ENCODE measurements around the gene SLC27A5.
A peak's percentile ranks its signal among the peaks of the same experiment; 100 is the strongest.
"Not testable (repeated sequence)": the region's sequence is repeated elsewhere in the genome, so short reads cannot be mapped to it uniquely, and the experiment has no call there.

The SLC27A5 gene

DNA sequence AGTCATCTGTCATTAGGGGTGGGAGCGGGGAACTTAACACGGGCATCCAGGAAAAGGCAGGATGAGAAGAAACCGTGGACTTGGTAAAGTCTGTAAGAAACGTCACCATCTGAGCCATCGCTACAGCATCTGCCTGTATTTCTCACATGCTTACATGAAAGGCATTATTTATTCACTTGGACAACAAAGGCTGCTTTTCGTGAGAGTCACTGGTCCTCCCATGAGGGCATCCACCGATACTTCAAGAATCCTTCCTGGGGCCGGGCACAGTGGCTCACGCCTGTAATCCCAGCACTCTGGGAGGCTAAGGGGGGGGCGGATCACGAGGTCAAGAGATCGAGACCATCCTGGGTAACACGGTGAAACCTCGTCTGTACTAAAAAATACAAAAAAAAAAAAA is 19.5 kb downstream of the SLC27A5 start:
- DNase-seq: no peak

DNA sequence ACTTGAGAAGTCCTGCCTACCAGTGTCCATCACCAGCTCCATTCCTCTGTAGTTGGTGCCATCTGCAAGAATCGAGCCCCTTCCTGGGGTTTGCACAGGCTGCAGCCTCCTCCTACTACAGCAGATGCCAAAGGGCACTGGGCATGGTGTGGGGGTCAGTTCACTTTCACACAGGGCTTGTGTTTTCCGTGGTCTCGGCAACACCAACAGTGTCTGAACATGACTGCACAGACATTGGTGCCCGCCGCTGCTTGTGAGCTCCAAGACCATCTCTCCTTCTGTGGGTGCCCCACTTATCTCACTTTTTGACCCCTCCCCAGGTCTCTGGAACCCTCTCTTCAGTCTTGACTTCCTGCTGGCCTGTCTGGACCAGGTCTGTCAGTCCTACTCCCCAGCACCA is 20.4 kb downstream of the SLC27A5 start:
- no peak for DNase-seq

DNA sequence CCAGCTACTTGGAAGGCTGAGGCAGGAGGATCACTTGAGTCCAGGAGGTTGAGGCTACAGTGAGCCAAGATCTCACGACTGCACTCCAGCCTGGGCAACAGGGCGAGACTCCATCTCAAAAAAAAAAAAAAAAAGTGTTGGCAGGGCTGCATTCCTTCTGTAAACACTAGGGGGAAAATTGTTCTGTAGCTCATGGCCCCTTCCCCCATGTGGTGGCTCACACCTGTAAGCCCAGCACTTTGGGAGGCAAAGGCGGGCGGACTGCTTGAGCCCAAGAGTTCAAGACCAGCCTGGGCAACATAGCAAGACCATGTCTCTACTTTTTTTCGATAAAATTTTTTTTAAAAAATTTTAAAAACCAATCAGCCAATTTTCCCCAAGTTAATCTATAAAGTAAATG is 27.4 kb downstream of the SLC27A5 start:
- DNase-seq: not testable (repeated sequence)

DNA sequence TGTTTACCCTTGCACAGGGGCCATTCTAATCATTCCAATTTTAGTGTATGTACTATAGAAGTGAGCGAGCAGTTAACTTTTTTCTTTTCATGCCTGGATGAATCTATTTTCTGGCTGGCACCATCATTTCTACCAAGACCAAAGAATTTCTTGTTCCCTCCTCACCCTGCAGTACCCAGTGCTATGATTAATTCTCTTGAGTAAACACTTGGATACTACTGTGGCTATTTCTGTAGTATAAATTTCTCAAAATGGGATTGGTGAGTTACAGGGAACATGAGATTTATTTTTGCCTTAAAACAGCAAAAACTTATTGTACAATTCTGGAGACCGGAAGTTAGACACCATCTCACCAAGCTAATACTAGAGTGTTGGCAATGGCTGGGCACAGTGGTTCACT is 28.0 kb downstream of the SLC27A5 start:
- DNase-seq: no peak

DNA sequence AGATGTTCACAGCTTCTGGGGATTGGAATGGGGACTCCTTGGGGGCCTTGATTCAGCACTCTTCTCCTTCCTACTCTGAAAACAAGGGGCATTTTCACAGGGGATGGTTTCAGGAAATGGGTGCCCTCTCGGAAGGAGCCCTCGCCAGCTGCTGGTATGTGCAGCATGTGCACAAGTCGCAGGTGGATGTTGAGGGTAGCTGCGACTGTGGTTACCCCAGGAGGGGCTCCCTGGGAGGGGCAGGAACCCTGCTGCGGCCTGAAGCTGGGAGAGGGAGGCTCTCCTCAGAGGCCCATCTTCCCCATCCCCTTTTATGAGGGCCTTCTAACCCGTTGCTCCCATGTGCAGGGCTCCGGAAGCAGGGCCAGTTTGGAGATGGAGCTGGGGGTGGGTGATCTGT is 29.4 kb downstream of the SLC27A5 start:
- DNase-seq: no peak

DNA sequence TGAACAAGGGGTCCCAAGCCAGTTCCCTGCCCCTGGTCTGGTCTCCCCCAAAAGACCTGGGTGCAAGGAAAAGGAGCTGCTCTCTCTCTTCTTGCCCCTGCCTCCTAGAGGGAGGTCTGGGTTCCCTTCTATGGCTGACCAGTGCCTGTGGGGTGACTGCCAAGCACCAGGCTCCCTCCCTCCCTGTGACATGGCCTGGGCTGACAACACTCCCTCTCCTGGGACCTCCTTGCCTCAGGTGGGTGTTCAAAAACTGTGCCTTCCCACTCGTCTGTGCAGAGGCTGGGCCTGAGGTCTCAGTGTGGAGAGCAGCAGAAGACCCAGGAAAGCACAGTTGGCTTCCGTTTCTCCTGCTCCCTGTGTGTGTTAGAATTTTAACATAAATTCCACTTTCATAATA is 31.0 kb downstream of the SLC27A5 start:
- no peak for DNase-seq

DNA sequence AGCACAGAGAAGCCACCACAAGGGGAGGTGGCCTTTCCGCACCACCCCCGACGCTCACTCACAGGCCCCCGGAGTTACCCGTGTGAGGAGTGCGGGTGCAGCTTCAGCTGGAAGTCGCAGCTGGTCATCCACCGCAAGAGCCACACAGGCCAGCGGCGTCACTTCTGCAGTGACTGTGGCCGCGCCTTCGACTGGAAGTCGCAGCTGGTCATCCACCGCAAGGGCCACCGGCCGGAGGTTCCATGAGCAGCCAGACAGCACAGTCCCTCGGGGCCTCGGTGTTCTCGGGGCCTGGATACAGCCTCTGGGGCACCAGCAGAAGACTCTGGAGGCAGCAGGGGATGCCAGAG is 31.3 kb downstream of the SLC27A5 start:
- DNase-seq: no peak

DNA sequence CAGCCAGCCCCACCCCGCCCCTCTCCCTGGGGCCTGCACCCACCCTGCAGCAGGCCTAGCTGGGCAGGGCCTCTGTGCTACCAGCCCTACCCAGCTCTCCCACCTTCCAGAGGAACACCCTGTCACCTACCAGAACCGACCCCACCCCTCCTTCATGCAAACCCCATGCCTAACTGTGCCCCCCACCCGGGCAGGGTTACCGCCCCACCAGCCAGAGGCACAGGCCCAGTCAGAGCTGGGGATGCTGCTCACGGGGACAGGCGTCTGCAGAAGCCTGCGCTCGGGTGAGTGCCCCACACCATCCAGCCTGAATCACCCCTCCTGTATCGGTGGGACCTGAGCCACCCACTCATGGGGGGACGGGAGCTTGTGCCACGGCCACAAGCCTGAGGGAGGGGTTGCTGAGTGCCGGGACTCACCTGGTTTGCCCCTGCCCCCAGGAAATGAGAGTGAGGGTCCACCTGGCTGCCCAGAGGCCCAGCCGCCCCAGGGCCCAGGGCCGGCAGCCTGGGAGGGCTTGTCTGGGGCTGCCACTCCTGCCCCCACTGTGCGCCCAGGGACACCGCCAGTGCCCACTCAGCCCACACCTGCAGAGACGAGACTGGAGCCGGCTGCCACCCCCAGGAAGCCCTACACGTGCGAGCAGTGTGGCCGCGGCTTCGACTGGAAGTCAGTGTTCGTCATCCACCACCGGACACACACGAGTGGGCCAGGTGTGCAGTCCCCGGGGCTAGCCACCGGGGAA is 31.9 kb downstream of the SLC27A5 start:
- no peak for DNase-seq

DNA sequence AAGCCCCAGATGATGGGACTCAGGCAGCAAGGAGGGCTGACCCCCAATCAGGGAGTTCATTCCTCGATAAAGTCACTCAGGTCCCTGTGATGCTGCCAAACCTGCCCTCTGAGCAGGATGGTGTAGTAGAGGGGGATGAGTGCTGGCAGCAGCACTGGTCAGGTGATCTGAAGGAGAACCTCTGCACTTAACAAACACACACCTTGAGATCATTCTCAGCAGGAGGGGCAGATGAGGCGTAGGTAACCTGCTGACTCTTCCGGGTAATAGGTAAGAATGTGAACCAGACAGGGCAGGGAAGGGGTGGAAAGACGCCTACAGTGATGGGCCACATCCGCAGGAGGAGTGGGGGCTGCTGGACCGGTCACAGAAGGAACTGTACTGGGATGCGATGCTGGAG is 32.5 kb downstream of the SLC27A5 start:
- DNase-seq: no peak

DNA sequence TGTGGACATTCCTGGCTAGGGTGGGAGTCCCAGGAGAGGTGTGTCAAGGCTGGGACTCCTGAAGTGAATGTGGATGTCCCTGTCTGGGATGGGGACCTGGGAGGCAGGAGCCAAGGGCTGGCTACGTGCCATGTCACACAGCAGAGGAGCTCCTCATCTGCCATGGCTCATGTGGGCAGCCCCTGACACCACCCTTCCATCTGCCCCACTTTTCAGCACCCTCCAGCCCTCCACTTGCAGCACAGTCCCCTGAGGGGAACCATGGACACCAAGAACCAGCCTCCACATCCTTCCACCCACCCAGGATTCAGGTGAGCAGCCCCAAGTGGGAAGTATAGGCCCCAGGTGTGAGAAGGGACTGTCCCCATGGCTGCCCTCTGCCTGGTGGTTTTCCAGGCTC is 33.9 kb downstream of the SLC27A5 start:
- DNase-seq: no peak

DNA sequence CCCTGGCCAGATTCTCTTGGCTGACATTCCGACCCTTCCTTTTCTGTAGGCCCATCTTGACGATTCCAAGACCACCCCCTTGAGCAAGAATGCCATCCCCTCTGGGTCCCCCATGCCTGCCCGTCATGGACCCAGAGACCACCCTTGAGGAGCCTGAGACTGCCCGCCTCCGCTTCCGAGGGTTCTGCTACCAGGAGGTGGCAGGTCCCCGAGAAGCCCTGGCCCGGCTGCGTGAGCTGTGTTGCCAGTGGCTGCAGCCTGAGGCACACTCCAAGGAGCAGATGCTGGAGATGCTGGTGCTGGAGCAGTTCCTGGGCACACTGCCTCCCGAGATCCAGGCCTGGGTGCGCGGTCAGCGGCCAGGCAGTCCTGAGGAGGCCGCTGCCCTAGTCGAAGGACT is 34.7 kb downstream of the SLC27A5 start:
- DNase-seq: no peak

DNA sequence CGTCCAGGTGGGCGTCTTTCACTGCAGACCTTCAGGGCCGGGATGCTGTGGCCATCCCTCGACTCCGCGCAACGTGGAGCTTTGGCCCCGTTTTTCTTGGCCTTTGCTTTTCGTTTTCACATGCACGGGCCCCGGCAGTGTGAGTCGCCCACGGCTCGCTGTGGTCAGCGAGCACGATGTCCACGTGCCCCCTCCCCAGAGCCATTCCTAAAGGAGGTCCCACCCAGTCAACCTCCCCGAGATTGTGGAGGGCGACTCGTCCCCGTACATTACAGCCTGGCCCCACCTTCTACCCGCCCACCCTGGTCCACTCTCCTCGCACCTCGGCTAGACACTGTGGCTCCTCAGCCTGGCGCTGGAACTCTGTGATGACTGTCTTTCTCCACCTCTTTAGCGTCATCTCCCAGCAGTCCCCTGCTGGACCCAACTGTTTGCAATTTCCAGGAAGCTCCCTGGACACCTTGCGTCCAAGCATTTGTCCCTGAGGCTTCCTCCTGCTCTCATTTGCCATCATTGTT is 35.2 kb downstream of the SLC27A5 start:
- peak; percentile 18 for DNase-seq

DNA sequence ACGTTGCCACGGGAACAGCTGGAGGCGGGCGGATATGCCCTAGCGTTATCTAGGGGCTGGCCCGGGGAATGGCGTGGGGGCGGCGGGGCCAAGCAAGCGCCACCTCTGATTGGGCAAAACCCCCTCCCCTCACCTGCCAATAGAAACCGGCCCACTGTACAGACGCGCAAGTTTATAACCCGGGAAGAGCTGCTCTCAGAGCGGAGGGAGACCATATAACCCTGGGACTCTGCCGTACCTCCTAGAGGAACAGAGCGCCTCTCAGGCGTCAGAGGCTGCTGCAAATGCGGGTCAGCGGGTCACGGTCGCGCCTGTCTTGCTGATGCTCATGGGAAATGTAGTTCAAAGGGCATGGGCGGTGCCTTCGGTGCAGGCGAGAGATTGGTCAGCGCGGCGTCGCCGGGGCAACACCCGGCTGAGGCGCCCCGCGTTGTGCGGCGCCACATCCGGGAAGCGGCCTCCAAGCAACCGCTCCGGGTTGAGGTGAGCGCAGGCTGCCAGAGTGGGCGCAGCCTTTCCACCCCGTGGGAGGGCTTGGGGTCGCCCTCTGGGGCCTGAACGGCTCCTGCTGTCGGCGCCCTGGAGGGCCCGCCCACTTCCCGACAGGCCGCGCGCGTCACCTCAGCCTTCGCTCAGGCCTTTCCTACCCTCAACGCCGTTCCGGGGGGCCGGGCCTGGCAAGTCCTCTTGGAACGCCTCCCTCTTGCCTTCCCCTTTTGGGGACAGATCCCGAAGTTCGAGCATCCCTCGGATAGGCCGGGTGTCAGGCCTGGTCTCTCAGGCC is 35.9 kb downstream of the SLC27A5 start, which contains the start of gene ZNF446:
TSS of gene ZNF446 (plus strand) at position 639 of the 784 bp plus-strand sequence. CDS start 867 bp downstream, outside the sequence.
- DNase-seq: peak; percentile 97

DNA sequence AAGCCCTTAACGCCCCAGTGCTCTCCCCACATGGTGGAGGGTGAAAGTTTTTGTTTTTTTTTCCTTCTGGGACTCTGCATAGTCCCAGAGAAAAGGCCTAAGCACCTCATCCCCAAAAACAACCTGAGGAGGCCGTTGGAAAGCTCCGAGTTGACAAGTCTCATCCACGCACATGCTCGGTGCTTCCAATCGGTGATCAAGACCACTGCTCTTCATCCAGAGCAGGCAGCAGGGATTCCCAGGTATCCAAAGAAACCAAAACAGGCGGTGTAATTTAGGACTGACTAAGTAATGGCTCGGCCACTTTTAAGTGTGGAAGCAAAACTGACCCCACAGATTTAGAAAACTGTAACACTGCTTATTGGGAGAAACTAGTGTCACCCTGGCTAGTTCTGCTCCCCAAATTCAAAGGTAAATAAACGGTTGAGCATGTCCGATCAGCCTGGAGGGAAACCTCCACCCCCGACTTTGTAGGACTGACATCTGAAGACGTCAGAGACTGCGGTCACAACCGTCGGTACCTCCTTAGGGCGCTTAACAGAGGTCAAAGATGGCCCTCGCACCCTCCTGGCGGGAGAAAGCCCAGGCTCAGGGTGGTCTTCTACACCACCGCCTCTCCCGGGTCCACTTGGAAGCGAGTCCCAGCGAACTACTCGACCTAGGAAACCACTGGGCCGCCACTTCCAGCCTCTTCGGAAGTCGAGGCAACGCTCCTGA is 36.6 kb downstream of the SLC27A5 start:
- no peak for DNase-seq

DNA sequence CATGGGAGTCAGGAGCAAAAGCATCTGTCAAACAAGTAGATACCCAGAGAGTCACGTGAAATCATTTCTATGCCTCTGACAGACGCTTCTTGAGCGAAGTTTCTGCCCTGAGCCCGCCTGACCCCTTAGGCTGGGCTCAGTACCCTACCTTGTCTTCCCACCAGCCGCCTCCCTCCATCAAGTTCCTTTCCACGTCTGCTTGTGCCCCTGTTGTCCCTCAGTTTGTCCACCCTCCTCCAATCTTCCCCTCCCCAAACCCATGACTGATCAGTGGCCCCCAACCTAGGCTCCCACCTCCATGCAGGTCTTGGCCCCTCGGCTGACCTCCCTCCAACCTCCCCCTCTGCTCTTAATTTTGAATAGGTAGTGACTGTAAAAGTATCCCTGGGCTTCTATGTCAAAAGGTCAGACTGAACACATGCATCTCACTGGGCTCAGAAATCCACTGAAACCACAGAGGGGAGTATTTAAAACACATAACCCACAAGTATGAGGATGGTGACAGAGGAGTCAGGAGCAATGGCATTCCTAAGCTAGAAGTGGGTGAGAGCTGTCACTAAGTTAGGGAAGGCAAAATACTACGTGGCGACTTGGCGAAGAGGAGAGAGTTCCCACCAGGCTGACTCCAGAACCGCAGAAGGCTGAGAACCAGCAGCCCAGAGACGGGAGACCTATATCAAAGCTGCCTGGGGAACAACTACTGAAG is 37.3 kb downstream of the SLC27A5 start:
- DNase-seq: peak; percentile 67

DNA sequence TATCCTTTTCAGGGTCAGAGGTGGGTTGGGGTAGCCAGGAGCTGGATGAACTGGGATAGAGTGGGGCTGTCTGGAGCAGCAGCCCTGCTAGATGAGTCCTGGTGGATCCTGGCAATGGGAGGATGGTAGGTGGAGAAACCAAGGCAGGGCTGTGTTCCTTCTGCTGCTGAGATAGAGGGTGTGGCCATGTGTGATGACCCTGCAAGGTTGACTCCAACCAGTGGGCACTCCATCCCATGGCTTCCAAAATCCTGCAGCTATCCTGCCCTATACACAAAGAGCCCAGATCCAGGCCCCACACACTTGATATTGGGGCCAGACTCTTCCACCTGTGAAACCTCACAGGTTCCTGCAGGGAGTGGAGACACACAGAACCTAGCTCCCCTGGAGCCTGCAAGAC is 38.0 kb downstream of the SLC27A5 start:
- DNase-seq: no peak

DNA sequence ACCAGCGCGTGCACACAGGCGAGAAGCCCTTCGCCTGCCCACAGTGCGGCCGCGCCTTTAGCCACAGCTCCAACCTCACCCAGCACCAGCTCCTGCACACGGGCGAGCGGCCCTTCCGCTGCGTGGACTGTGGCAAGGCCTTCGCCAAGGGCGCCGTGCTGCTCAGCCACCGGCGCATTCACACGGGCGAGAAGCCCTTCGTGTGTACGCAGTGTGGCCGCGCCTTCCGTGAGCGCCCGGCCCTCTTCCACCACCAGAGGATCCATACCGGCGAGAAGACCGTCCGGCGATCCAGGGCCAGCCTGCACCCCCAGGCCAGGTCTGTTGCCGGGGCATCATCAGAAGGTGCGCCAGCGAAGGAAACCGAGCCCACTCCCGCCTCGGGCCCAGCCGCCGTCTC is 40.1 kb downstream of the SLC27A5 start:
- no peak for DNase-seq

DNA sequence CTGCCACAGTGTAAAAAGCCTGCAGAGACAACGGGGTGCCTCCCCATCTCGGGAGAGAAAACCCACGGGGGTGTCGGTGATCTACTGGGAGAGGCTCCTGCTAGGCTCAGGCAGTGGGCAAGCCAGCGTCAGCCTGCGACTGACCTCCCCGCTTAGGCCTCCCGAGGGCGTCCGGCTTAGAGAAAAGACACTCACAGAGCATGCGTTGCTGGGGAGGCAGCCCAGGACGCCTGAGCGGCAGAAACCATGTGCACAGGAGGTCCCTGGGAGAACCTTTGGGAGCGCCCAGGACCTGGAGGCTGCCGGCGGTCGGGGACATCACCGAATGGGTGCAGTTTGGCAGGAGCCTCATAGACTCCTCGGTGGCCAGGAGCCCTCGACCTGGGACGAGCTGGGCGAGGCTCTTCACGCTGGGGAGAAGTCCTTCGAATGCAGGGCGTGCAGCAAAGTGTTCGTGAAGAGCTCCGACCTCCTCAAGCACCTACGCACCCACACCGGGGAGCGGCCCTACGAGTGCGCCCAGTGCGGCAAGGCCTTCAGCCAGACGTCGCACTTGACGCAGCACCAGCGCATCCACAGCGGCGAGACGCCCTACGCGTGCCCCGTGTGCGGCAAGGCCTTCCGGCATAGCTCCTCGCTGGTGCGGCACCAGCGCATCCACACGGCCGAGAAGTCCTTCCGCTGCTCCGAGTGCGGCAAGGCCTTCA is 40.8 kb downstream of the SLC27A5 start:
- DNase-seq: not testable (repeated sequence)

DNA sequence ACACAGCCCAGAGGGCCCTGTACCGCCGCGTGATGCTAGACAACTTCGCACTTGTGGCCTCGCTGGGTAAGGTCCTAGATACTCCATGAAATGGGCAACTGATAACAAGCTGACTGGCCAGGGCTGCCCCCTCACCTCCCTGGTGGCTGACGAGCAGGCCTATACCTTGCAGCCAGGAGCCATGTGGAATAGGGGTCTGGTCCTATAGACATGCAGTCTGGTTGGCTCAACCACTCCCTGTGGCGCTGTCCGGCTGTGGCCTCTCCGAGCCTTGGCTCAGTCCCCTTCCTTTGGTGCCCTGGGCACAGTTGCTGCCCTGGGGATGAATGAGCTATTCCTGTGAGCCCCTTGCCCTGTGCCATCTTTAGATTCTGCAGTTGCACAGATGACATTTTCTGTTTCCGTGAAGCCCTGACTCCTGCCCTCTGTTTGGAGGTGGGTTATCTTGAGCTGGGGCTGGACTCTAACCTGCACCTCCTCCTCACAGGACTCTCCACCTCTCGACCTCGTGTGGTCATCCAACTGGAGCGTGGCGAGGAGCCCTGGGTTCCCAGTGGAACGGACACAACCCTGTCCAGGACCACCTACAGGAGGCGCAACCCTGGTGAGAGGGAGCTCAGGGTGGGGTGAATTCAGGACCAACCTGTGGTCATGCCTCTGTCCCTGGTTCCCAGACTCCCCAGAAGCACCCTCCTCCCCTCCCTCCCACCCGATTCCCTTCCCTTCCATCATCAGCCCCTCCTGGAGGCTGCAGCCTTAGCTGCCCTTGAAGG is 42.4 kb downstream of the SLC27A5 start:
- DNase-seq: no peak

DNA sequence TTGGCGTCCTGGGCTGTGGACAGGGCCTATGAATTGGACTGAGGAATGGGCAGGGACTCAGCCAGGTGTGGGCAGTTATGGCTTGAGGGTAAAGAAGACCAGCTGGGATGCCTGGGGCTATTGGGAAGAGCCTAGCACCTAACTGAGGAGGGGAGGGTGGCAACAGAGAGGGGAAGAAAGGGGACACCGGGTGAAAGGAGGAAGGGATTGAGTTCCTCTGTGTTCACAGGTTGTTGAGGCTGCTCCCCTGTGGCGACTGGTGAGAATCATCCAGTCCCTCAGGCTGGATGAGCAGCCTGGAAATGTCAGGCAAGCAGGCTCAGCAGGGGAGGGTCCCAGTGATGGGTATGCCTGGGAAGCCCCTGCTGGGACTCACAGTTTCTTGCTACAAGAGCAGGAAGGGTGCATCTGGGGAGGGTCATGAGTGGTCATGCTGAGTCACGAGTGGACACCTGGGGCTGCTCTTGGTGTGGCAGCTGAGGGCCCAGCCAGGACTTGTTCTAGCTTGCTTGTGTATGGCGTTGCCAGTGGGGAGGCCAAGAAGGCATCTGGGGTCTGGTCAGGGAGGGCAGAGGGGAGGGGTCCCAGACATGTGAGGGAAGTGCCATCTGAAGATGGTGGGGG is 43.5 kb downstream of the SLC27A5 start:
- no peak for DNase-seq

Data from fibroblast of skin of back (primary cell).